GM12878 (cell line): ENCODE data around the gene LMAN2.

Source experiments
- FOS ChIP-seq: IDR thresholded peaks from 3 replicates; pipeline ENCODE4 v1.6.1; 2011; ENCODE audit warnings: borderline replicate concordance; ENCODE audit not compliant: insufficient read length; ENCODE audit errors: extremely low read depth
- LARP7 ChIP-seq: fragments of 450-650 bp; IDR thresholded peaks from 2 replicates; pipeline ENCODE4 v1.6.1; 2017; ENCODE audit warnings: mild to moderate bottlenecking
- RAD21 ChIP-seq: IDR thresholded peaks from 2 replicates; pipeline ENCODE4 v1.6.1; 2011; ENCODE audit warnings: mild to moderate bottlenecking, low read depth, low read length, moderate library complexity; ENCODE audit not compliant: insufficient read depth
- SIN3A ChIP-seq: IDR thresholded peaks from 2 replicates; pipeline ENCODE4 v1.6.1; 2012; ENCODE audit warnings: low read depth, low read length, improper control_type of control experiment
- TF ChIP-seq, protein P1 (sequence below): fragments of 150-350 bp; IDR thresholded peaks from 2 replicates; pipeline ENCODE4 v1.6.1; 2014; ENCODE audit warnings: mild to moderate bottlenecking, low read depth, low read length
- TF ChIP-seq, protein P2 (sequence below), 3 experiments: IDR thresholded peaks in 2 of 3; conservative IDR thresholded peaks in 1 of 3; 2 replicates each; pipeline ENCODE4 v1.5.1; 2011; ENCODE audit warnings: low read depth in 3 of 3, low read length in 3 of 3, mild to moderate bottlenecking in 3 of 3, control low read depth in 2 of 3, moderate library complexity in 2 of 3, inconsistent platforms in 1 of 3, mixed read lengths in 1 of 3; ENCODE audit not compliant: control insufficient read depth in 2 of 3, insufficient read depth in 1 of 3; ENCODE audit errors: extremely low read depth in 1 of 3

DNA sequence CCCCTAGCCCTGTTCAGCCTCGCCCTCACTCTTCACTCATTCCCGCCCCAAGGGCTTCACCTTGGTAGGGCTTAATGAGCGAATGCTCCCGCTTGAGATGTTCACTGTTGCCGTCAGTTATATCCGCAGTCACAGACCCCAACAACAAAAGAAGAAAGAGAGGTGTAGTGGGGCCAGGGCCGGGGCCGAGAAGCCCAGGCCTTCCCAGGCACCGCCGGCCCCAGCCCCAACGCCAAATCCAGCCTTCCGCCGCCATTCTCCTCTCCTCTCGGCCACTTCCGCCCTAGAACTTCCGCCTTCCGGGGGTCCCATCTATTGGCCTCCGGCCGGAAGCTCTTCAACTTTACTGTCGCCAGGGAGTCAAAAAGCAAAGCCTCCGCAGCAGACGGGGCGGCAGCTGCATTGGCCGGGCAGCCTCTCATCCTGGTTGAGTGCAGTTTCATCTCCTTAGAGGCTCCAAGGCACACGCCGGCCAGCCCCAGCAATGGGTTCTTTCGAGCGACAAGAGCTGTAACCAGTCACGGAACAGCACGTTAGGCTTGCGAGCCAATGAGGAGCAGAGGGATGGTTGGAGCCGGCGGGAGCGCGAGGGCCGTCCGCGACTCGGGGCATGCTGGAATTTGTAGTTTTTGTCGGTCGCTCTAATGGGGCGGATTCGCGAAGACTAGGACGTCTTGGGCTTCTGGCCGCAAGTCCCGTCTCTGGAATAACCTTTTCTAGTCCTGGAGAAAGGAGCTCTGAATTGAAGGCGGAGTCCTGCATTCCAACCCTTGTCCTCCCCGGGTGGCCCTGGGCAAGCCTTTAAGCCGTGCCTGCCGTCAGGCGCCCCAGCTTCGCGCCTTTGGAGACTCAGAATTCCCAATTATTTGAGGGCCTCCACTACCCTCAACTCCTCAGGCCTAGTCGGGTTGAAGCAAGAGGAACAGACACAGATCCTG, at the start of gene LMAN2:
- peak; percentile 88 for TF ChIP-seq LARP7
- peak; percentile 74; the same call in 1 of the 2 replicates for TF ChIP-seq SIN3A
- no peak for TF ChIP-seq RAD21
- TF ChIP-seq, protein P1, sequence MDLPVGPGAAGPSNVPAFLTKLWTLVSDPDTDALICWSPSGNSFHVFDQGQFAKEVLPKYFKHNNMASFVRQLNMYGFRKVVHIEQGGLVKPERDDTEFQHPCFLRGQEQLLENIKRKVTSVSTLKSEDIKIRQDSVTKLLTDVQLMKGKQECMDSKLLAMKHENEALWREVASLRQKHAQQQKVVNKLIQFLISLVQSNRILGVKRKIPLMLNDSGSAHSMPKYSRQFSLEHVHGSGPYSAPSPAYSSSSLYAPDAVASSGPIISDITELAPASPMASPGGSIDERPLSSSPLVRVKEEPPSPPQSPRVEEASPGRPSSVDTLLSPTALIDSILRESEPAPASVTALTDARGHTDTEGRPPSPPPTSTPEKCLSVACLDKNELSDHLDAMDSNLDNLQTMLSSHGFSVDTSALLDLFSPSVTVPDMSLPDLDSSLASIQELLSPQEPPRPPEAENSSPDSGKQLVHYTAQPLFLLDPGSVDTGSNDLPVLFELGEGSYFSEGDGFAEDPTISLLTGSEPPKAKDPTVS = peak; percentile 64
- TF ChIP-seq, protein P2, sequence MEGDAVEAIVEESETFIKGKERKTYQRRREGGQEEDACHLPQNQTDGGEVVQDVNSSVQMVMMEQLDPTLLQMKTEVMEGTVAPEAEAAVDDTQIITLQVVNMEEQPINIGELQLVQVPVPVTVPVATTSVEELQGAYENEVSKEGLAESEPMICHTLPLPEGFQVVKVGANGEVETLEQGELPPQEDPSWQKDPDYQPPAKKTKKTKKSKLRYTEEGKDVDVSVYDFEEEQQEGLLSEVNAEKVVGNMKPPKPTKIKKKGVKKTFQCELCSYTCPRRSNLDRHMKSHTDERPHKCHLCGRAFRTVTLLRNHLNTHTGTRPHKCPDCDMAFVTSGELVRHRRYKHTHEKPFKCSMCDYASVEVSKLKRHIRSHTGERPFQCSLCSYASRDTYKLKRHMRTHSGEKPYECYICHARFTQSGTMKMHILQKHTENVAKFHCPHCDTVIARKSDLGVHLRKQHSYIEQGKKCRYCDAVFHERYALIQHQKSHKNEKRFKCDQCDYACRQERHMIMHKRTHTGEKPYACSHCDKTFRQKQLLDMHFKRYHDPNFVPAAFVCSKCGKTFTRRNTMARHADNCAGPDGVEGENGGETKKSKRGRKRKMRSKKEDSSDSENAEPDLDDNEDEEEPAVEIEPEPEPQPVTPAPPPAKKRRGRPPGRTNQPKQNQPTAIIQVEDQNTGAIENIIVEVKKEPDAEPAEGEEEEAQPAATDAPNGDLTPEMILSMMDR (IDR thresholded peaks at IDR 0.05 in 2 of 3, conservative IDR thresholded peaks at IDR 0.05 in 1 of 3; ENCODE audit: control insufficient read depth in 2 of 3, extremely low read depth in 1 of 3, insufficient read depth in 1 of 3, low read depth in 3 of 3, low read length in 3 of 3) = no peak
- peak; percentile 92 for TF ChIP-seq FOS
